Colonic mucosa (tissue), 4 donors: ENCODE data around the gene LBX2. TPM values are rescaled to one million over a fixed set of nuclear protein-coding genes. Genes with fewer than 3 reads are reported as not detected.

Source experiments
- DNase-seq: peaks from one replicate; pipeline ENCODE4 v3.0.0-alpha.2; 2020
- H3K27ac ChIP-seq: fragments of 200-600 bp; one replicate; pipeline ENCODE4 v1.8.0; 2021
- H3K27me3 ChIP-seq: fragments of 200-600 bp; one replicate; pipeline ENCODE4 v1.8.0; 2021
- H3K36me3 ChIP-seq: fragments of 200-600 bp; one replicate; pipeline ENCODE4 v1.8.0; 2021
- H3K4me1 ChIP-seq: fragments of 200-600 bp; one replicate; pipeline ENCODE4 v1.8.0; 2021; ENCODE audit warnings: mild to moderate bottlenecking
- H3K4me3 ChIP-seq: fragments of 200-600 bp; one replicate; pipeline ENCODE4 v1.8.0; 2021
- H3K9ac ChIP-seq, 2 donors: one replicate each; pipeline ENCODE4 v1.7.0; 2013; ENCODE audit warnings: control low read depth in 2 of 2, low read depth in 2 of 2, low read length in 2 of 2
- H3K9me3 ChIP-seq: fragments of 200-600 bp; one replicate; pipeline ENCODE4 v1.8.0; 2021
- CTCF ChIP-seq: fragments of 200-600 bp; IDR thresholded peaks from one replicate; pipeline ENCODE4 v1.8.0; 2022; ENCODE audit warnings: antibody characterized with exemption, mild to moderate bottlenecking
- intact Hi-C: fragments of 100-400 bp; cut with DNase I; formaldehyde crosslinking; loops from one replicate; pipeline ENCODE4 v1.14.1; 2022
- total RNA-seq, 2 donors: library from RNA; stranded (reverse); fragmentation: NEBNext Ultra II Directional in 1 of 2; extraction: Animal tissue kit (Norgen Biotek cat#: 25700) in 1 of 2; gene quantifications; one replicate each; pipeline ENCODE4 v1.2.1, GENCODE V29; 2021
- donor health status: healthy.
- donor health status: DM: no; HTN: no; CAD: no.
- donor health status: DM: no; HTN: no; CAD: no.

The LBX2 gene
- total RNA-seq, 2 donors from 2014 or later: 0.50 to 0.99 TPM

DNA sequence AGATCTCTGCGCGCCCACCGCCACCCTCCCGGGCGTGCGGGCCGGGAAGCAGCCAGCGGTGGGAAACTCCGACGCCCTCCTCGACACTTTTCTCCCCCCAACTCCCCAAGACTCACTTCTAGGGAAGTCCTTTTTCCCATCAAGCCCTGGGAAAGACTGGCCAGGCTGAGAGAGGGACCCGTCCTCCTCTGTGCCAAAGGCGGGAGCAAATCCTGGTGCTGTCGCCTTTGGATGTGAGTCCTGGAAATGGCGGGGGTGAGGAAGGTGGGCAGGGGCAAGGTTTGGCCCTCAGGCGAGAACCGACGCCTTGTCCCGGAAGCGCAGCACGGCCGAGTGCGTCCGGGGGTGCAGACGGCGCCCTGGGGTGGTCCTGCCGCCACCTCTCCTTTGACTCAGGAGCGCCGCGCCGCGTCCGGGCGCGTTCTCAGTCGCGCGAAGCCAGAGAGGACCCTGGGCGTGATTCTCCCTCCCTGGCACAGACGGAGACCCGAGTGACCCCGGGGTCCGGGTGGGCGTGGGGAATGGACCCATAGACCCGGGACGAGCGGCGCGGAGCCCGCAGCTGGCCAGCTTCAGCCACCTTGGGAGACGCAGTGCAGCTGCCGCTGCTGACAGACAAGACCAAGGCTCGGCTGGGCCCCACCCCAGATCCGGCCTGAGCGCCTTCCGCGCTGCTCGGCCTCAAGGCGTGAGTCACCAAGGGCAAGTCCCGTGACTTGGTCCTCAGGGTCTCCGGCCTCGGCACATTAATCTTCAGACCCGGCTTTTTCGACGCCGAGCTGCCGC lies 3.5 kb upstream of the LBX2 start:
- no peak for TF ChIP-seq CTCF
- H3K27ac ChIP-seq: peak overlapping the region; percentile 78
- H3K4me1 ChIP-seq: peaks cover 23% of the 10 kb centered on the region
- H3K4me3 ChIP-seq: peak overlapping the region; percentile 52
- peak; percentile 90 for DNase-seq
- no peaks in the 10 kb centered on the region for H3K9me3 ChIP-seq
- H3K36me3 ChIP-seq: peaks cover 3% of the 10 kb centered on the region
- H3K27me3 ChIP-seq: peaks cover 17% of the 10 kb centered on the region
- peak overlapping the region; percentile 70 to 96 for H3K9ac ChIP-seq
- intact Hi-C loops: no loop called here

GRCh38 chr2:74502147-74502719 lies 2.8 kb upstream of the LBX2 start:
- peaks cover 27% of the 10 kb centered on the region for H3K4me1 ChIP-seq

DNA sequence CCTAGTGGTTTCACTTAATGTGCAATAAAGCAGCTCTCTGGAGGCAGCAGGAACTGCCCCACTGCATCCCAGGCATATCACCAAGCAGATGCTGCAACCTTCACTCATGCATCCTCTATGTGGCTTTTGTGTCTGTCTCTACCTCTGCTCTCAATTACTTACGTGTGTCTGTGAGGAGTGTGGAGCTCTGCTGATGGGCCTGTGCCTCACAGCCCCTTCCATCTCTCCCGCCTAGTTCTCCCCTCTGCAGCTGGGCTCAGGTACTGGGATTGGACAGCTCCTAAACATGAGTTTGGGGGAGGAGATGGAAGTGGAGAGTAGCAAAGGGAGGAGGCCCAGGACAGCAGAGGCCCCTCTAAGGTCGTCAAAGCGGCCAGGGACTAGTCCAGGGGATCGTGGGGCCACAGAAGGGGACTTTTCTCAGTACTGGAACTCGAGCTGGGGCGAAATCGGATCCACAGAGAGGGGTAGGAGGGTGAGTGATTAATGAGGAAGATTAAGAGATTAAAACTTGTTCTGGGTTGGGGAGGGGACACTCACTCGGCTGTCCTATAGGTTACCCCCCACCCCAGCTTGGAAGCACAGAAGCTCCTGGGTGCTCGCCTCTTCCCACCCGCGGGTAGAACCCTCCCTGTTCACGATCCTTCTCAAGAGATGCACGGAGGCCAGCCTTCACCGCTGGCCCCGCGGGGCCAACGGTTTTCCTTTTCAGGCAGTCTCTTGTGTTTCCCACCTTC lies 2.1 kb upstream of the LBX2 start:
- intact Hi-C loops: no loop called here
- H3K4me1 ChIP-seq: peaks cover 24% of the 10 kb centered on the region
- H3K4me3 ChIP-seq: no peak overlapping the region
- H3K27ac ChIP-seq: no peak overlapping the region
- H3K9me3 ChIP-seq: no peaks in the 10 kb centered on the region
- H3K27me3 ChIP-seq: peaks cover 17% of the 10 kb centered on the region
- H3K36me3 ChIP-seq: peaks cover 3% of the 10 kb centered on the region
- TF ChIP-seq CTCF: no peak
- no peak for DNase-seq
- peak overlapping the region in 1 of 2 donors; percentile 96 for H3K9ac ChIP-seq

More at GRCh38 chr2:74502147-74502719, 2.8 kb upstream of the LBX2 start:
- DNase-seq: peak; percentile 81
- H3K27ac ChIP-seq: peak overlapping the region; percentile 78
- peak overlapping the region; percentile 52 for H3K4me3 ChIP-seq
- TF ChIP-seq CTCF: no peak
- H3K36me3 ChIP-seq: peaks cover 3% of the 10 kb centered on the region
- peak overlapping the region; percentile 70 to 96 for H3K9ac ChIP-seq
- intact Hi-C loops: no loop called here
- peaks cover 17% of the 10 kb centered on the region for H3K27me3 ChIP-seq
- no peaks in the 10 kb centered on the region for H3K9me3 ChIP-seq

DNA sequence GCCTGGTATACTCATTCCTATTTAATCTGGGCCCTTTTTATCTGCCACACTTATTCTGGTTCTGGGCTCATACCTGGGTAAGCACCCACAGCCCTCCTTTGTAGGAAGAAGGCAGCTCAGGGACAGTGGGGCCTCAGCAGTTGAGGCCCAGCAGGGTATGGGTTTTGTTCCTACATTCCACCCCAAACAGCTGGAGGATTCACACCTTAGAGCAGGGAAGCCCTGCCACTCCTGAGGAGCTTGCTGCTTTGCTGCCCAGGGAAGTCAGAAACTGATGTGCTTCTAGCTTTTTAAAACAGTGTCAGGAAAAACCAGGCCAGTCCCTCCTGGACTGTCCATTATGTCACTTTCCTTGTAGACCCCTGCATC lies 1.2 kb upstream of the LBX2 start:
- H3K36me3 ChIP-seq: peaks cover 3% of the 10 kb centered on the region
- no peak for TF ChIP-seq CTCF
- H3K4me3 ChIP-seq: no peak overlapping the region
- peaks cover 17% of the 10 kb centered on the region for H3K27me3 ChIP-seq
- intact Hi-C loops: no loop called here
- H3K4me1 ChIP-seq: peaks cover 15% of the 10 kb centered on the region
- H3K27ac ChIP-seq: no peak overlapping the region
- no peak for DNase-seq
- no peaks in the 10 kb centered on the region for H3K9me3 ChIP-seq
- no peak overlapping the region for H3K9ac ChIP-seq

DNA sequence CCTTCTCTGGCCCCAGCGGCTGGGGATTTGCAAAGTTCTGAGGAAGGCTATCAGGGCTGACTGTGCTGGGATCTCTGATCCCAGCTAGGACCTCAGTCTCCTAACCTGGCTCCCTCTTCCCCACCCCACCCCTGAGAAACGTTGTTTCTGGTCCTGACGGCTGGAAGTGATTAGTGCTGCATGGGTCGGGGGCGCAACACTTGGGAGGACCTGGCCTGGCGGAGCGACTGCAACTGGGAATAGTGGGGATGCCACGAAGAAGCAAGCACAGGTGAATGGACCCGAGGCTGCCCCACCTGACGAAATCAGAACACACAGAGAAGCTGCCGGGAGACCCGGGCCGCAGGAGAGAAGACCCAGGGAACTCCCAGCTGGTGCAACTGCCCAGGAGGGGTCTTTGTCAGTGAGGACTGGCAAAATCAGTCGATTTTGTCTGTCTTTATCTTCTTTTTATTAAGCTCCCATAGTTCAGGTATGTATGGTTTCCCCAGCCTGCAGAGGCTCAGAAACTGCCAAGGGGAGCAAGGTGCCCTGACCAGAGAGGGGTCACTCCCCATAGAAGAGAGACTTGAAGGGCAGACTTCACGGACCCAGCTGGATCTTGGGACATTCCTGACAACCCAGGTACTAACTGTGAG lies 656 bp upstream of the LBX2 start:
- Histone ChIP-seq H3K4me3 (no peak overlapping the region), H3K36me3 (peaks cover under 1% of the 10 kb centered on the region), H3K27me3 (peaks cover 17% of the 10 kb centered on the region), H3K9me3 (no peaks in the 10 kb centered on the region), H3K9ac (no peak overlapping the region), H3K27ac (no peak overlapping the region), H3K4me1 (peaks cover 15% of the 10 kb centered on the region)
- DNase-seq: no peak
- intact Hi-C loops: no loop called here
- no peak for TF ChIP-seq CTCF
